GM12878 (cell line): ENCODE data around the gene RAB24. TPM values are rescaled to one million over a fixed set of nuclear protein-coding genes. Genes with fewer than 3 reads are reported as not detected.

Experiments used
- ASH2L ChIP-seq: fragments of 300-600, 200-600 bp; sonication (generic); IDR thresholded peaks from 2 replicates; pipeline ENCODE4 v1.6.1; 2017; ENCODE audit warnings: low read depth, mild to moderate bottlenecking, borderline replicate concordance
- CBX5 ChIP-seq: sonication (generic); IDR thresholded peaks from 2 replicates; pipeline ENCODE4 v1.6.1; 2016; ENCODE audit warnings: low read depth, moderate library complexity, mild to moderate bottlenecking, inconsistent platforms
- CEBPZ ChIP-seq: fragments of 150-350 bp; IDR thresholded peaks from 2 replicates; pipeline ENCODE4 v1.6.1; 2016; ENCODE audit warnings: low read depth, low read length
- EGR1 ChIP-seq, 2 experiments: IDR thresholded peaks; 1 replicate in 1 of 2; 2 replicates in 1 of 2; pipeline ENCODE4 v1.6.1; 2011 to 2012; ENCODE audit warnings: low read depth in 2 of 2, low read length in 2 of 2, borderline replicate concordance in 1 of 2, mild to moderate bottlenecking in 1 of 2, moderate library complexity in 1 of 2
- GATAD2B ChIP-seq: fragments of 450-650 bp; conservative IDR thresholded peaks from 2 replicates; pipeline ENCODE4 v1.6.1; 2017; ENCODE audit warnings: low read depth, mild to moderate bottlenecking, moderate library complexity
- HSF1 ChIP-seq: fragments of 150-350 bp; IDR thresholded peaks from 2 replicates; pipeline ENCODE4 v1.6.1; 2014; ENCODE audit warnings: mild to moderate bottlenecking, low read depth, low read length
- MAX ChIP-seq: IDR thresholded peaks from 2 replicates; pipeline ENCODE4 v1.6.1; 2012; ENCODE audit warnings: low read depth, low read length, improper control_type of control experiment
- POLR2AphosphoS5 ChIP-seq: IDR thresholded peaks from 2 replicates; pipeline ENCODE4 v1.6.1; 2011; ENCODE audit warnings: mild to moderate bottlenecking, low read length, inconsistent platforms
- SIN3A ChIP-seq: IDR thresholded peaks from 2 replicates; pipeline ENCODE4 v1.6.1; 2012; ENCODE audit warnings: low read depth, low read length, improper control_type of control experiment
- ZNF24 ChIP-seq: fragments of 450-650 bp; IDR thresholded peaks from 2 replicates; pipeline ENCODE4 v1.6.1; 2017; ENCODE audit warnings: antibody characterized with exemption, mild to moderate bottlenecking
- ZNF622 ChIP-seq: fragments of 450-650 bp; IDR thresholded peaks from 2 replicates; pipeline ENCODE4 v1.6.1; 2017; ENCODE audit warnings: mild to moderate bottlenecking, inconsistent platforms
- polyA plus RNA-seq, 11 experiments: library from polyadenylated mRNA; depleted of rRNA in 4 of 11; unstranded in 6 of 11; stranded (reverse) in 5 of 11; fragments of >200 nt; fragmentation: Nextera tagmentation in 4 of 11; fragmentation: Illumina TruSeq in 1 of 11; extraction: Ambion mirVana in 4 of 11; extraction: Trizol in 1 of 11; gene quantifications; 1 replicate in 1 of 11; 2 replicates in 10 of 11; pipeline versions ENCODE4 v1.2.1 to v1.2.3, GENCODE V29; 2011 to 2016; ENCODE audit warnings: inconsistent platforms in 2 of 11, missing spikeins in 2 of 11, low read depth in 1 of 11
- total RNA-seq, 4 experiments: library from RNA; depleted of rRNA in 3 of 4; stranded (reverse); fragments of >200 nt in 3 of 4; fragmentation: Illumina TruSeq in 1 of 4; extraction: Trizol in 1 of 4; gene quantifications; 2 replicates each; pipeline versions ENCODE4 v1.2.1 to v1.2.3, GENCODE V29; 2013 to 2021

The RAB24 gene
- total and polyA plus RNA-seq, 10 of the 15 experiments (the other 5 are each of a cell fraction or from before 2014, with no cell fraction given): 8.0 to 44.4 (median 24.4) TPM

GRCh38 chr5:177351392-177352329 lies 48.1 kb upstream of the RAB24 start, which contains the start of gene LMAN2 (continued):
- peak; percentile 64 for TF ChIP-seq HSF1
- peak; percentile 74; the same call in 1 of the 2 replicates for TF ChIP-seq SIN3A
- no peak for TF ChIP-seq CBX5
- TF ChIP-seq EGR1 (IDR thresholded peaks at IDR 0.05; ENCODE audit: borderline replicate concordance in 1 of 2, low read depth in 2 of 2, low read length in 2 of 2): peak; percentile 39 to 48; a peak in 2 of 3 replicates
- no peak for TF ChIP-seq ZNF622
- no peak for TF ChIP-seq CEBPZ
- TF ChIP-seq GATAD2B: peak; percentile 91; the same call in 1 of the 2 replicates
- 0 out of 2 replicates have a peak, but pooled peaks have one; percentile 40 for TF ChIP-seq ZNF24
- 0 out of 2 replicates have a peak, but pooled peaks have one; percentile 50 for TF ChIP-seq ASH2L
- TF ChIP-seq MAX: peak; percentile 24; the same call in 1 of the 2 replicates
- peak; percentile 87 for TF ChIP-seq POLR2AphosphoS5
